22Rv1 (cell line): Measurements from ENCODE around the gene LRIT3.

ENCODE experiments used
- ZFX ChIP-seq: fragments of 450-650 bp; IDR thresholded peaks from 2 replicates; pipeline ENCODE4 v1.6.1; 2017; ENCODE audit warnings: antibody characterized with exemption, borderline replicate concordance
- TF ChIP-seq, protein P1 (sequence below): fragments of 450-650 bp; IDR thresholded peaks from 2 replicates; pipeline ENCODE4 v1.5.1; 2017; ENCODE audit warnings: mild to moderate bottlenecking

- TF ChIP-seq, protein P1, sequence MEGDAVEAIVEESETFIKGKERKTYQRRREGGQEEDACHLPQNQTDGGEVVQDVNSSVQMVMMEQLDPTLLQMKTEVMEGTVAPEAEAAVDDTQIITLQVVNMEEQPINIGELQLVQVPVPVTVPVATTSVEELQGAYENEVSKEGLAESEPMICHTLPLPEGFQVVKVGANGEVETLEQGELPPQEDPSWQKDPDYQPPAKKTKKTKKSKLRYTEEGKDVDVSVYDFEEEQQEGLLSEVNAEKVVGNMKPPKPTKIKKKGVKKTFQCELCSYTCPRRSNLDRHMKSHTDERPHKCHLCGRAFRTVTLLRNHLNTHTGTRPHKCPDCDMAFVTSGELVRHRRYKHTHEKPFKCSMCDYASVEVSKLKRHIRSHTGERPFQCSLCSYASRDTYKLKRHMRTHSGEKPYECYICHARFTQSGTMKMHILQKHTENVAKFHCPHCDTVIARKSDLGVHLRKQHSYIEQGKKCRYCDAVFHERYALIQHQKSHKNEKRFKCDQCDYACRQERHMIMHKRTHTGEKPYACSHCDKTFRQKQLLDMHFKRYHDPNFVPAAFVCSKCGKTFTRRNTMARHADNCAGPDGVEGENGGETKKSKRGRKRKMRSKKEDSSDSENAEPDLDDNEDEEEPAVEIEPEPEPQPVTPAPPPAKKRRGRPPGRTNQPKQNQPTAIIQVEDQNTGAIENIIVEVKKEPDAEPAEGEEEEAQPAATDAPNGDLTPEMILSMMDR: no peak
- TF ChIP-seq ZFX: no peak
Observed at GRCh38 chr4:109810552-109811387, 37.1 kb upstream of the LRIT3 start.
